CD14-positive monocyte (primary cell): ENCODE data around the gene TLX3. TPM values are rescaled to one million over a fixed set of nuclear protein-coding genes. Genes with fewer than 3 reads are reported as not detected.

ENCODE experiments used
- DNase-seq, 3 donors: peaks; one replicate each; pipeline ENCODE4 v3.0.0-alpha.2; 2011 to 2022
- H2AFZ ChIP-seq: 2 replicates; pipeline ENCODE4 v1.6.0; 2012; ENCODE audit warnings: mild to moderate bottlenecking, low read depth, low read length, inconsistent platforms; ENCODE audit not compliant: insufficient read depth, poor library complexity, severe bottlenecking
- H3K27ac ChIP-seq, 2 donors: 1 replicate in 1 of 2; 2 replicates in 1 of 2; pipeline ENCODE4 v1.5.1; 2012 to 2013; ENCODE audit warnings: low read length in 2 of 2, control low read depth in 1 of 2, inconsistent platforms in 1 of 2, low read depth in 1 of 2, mild to moderate bottlenecking in 1 of 2
- H3K27me3 ChIP-seq, 2 donors: one replicate each; pipeline versions ENCODE4 v1.6.0 to v1.6.1; 2011 to 2013; ENCODE audit warnings: low read length in 2 of 2; ENCODE audit not compliant: control insufficient read depth in 2 of 2, insufficient read depth in 2 of 2
- H3K36me3 ChIP-seq, 2 donors: replicated peaks in 1 of 2; 1 replicate in 1 of 2; 2 replicates in 1 of 2; pipeline versions ENCODE4 v1.5.1 to v1.6.1; 2012 to 2013; ENCODE audit warnings: low read length in 2 of 2, control low read depth in 1 of 2, inconsistent platforms in 1 of 2, mild to moderate bottlenecking in 1 of 2; ENCODE audit not compliant: insufficient read depth in 2 of 2, control insufficient read depth in 1 of 2
- H3K4me1 ChIP-seq, 2 donors: 1 replicate in 1 of 2; 2 replicates in 1 of 2; pipeline versions ENCODE4 v1.5.1 to v1.6.1; 2012 to 2013; ENCODE audit warnings: low read length in 2 of 2, control low read depth in 1 of 2, inconsistent platforms in 1 of 2, mild to moderate bottlenecking in 1 of 2, moderate library complexity in 1 of 2; ENCODE audit not compliant: insufficient read depth in 2 of 2, control insufficient read depth in 1 of 2
- H3K4me2 ChIP-seq: replicated peaks from 2 replicates; pipeline ENCODE3; 2012; ENCODE audit warnings: low read length, moderate library complexity, mild to moderate bottlenecking; ENCODE audit not compliant: poor library complexity, severe bottlenecking; ENCODE audit errors: extremely low read depth
- H3K4me3 ChIP-seq, 3 experiments: fragments of 200-600 bp in 1 of 3; sonication (generic) in 1 of 3; replicated peaks in 1 of 3; 1 replicate in 2 of 3; 2 replicates in 1 of 3; pipeline ENCODE4 v1.5.1; 2011 to 2013; ENCODE audit warnings: low read length in 3 of 3, mild to moderate bottlenecking in 3 of 3, control low read depth in 2 of 3, low read depth in 2 of 3, inconsistent platforms in 1 of 3, moderate library complexity in 1 of 3
- H3K79me2 ChIP-seq: 2 replicates; pipeline ENCODE4 v1.6.0; 2012; ENCODE audit warnings: mild to moderate bottlenecking, control low read depth, inconsistent platforms, low read length, moderate library complexity; ENCODE audit not compliant: insufficient read depth
- H3K9ac ChIP-seq: 2 replicates; pipeline ENCODE4 v1.6.0; 2017; ENCODE audit warnings: low read length, mild to moderate bottlenecking; ENCODE audit not compliant: insufficient read depth, poor library complexity, severe bottlenecking
- H3K9me3 ChIP-seq, 2 donors: replicated peaks in 1 of 2; 1 replicate in 1 of 2; 2 replicates in 1 of 2; pipeline versions ENCODE4 v1.5.1 to v1.6.1; 2012 to 2013; ENCODE audit warnings: low read length in 2 of 2, control low read depth in 1 of 2; ENCODE audit not compliant: control insufficient read depth in 1 of 2, insufficient read depth in 1 of 2
- H4K20me1 ChIP-seq: 2 replicates; pipeline ENCODE4 v1.6.0; 2012; ENCODE audit warnings: mild to moderate bottlenecking, low read length, control low read depth, moderate library complexity; ENCODE audit not compliant: insufficient read depth
- H3K27ac Mint-ChIP-seq, 7 donors: one replicate each; pipeline ENCODE4 v1.8.0; 2020; ENCODE audit warnings: mild to moderate bottlenecking in 7 of 7, mixed read lengths in 7 of 7, moderate library complexity in 6 of 7, inconsistent platforms in 2 of 7
- H3K27me3 Mint-ChIP-seq, 3 donors: one replicate each; pipeline ENCODE4 v1.8.0; 2021 to 2022; ENCODE audit warnings: low read depth in 3 of 3, mild to moderate bottlenecking in 3 of 3, mixed read lengths in 3 of 3, moderate library complexity in 3 of 3, inconsistent platforms in 1 of 3
- H3K36me3 Mint-ChIP-seq, 2 donors: one replicate each; pipeline ENCODE4 v1.8.0; 2020; ENCODE audit warnings: mixed read lengths in 2 of 2, inconsistent platforms in 1 of 2, mild to moderate bottlenecking in 1 of 2
- H3K4me1 Mint-ChIP-seq: one replicate; pipeline ENCODE4 v1.8.0; 2020; ENCODE audit warnings: mild to moderate bottlenecking, mixed read lengths
- H3K4me3 Mint-ChIP-seq, 2 donors: one replicate each; pipeline ENCODE4 v1.8.0; 2020; ENCODE audit warnings: mild to moderate bottlenecking in 2 of 2, mixed read lengths in 2 of 2, moderate library complexity in 1 of 2
- H3K9me3 Mint-ChIP-seq, 7 donors: one replicate each; pipeline ENCODE4 v1.8.0; 2020 to 2022; ENCODE audit warnings: mixed read lengths in 7 of 7, mild to moderate bottlenecking in 6 of 7, moderate library complexity in 6 of 7, inconsistent platforms in 2 of 7
- WGBS: methylation state at CpG from one replicate; pipeline ENCODE4 v1.1.5; 2013; ENCODE audit warnings: missing lambda C conversion rate; ENCODE audit not compliant: insufficient coverage; 5-methylcytosine and 5-hydroxymethylcytosine counted together
- intact Hi-C, 2 donors: fragments of 100-400 bp; cut with micrococcal nuclease; formaldehyde crosslinking; loops; one replicate each; pipeline versions ENCODE4 v1.15.0 to v1.15.1; 2023
- polyA plus RNA-seq, 3 donors: library from polyadenylated mRNA; depleted of rRNA in 1 of 3; unstranded in 2 of 3; stranded (reverse) in 1 of 3; fragments of 300-500 nt in 2 of 3; fragments of >200 nt in 1 of 3; fragmentation: Illumina TruSeq in 2 of 3; gene quantifications; 1 replicate in 2 of 3; 2 replicates in 1 of 3; pipeline ENCODE4 v1.2.3, GENCODE V29; 2012 to 2021
- TF ChIP-seq, protein P1 (sequence below): fragments of 200-600 bp; IDR thresholded peaks from one replicate; pipeline ENCODE4 v1.8.0; 2022; ENCODE audit warnings: antibody characterized with exemption, mild to moderate bottlenecking

TLX3 gene
- polyA plus RNA-seq, 3 donors, result not detected

DNA sequence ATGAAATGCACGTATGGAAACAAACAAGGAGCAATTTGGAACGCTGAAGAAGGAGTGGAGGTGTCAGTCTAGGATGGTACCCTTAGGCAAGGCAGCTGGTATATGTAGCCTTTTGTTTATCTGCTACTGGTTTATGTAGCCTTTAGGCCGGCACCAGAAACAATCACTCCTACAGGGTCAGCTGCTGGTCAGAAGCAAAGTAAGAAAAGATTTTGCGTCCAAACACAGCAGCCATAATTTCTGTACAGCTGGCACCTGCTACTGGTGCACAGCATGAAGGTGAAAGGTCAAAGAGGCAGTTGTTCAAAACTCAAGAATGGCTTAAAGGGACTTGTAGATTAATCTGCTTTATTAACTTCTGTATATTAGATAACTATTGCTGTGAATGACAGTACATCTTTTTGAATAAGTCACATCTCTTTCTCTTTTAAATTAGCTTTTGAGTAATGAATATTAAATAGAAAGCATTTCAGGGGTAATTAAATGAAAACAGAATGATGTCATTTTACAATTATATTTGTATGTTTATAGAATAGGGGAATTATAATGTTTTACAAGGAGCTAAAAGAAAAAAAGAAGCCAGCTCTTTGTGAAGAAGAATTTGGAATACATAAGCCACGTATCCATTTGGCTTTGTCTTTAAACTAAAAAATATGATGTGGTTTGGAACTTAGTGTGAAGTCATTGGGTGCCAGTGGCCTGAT lies 33.1 kb upstream of the TLX3 start:
- 93% methylated on average over 2 of the region's 5 CpGs for WGBS

DNA sequence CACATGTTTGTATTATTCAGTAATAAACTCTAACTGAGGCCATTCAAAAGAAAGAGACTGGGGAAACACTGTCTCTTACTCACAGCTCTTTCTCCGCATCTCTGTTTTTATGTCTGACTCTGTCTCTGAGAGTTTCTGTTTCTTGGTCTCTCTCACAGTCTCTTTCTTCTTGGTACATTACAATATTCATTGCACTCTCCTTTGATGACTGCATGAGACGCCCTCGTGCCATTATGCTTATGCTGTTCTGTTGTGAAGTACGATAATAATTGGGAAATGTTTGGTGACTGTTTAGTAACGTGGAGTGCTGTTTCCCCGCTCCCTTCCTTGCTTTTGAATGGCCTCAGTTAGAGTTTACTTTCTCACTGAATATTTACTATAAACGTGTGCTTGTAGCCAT lies 25.3 kb upstream of the TLX3 start:
- H3K9me3 Mint-ChIP-seq, result no peaks in the 10 kb centered on the region
- no peaks in the 10 kb centered on the region for H3K36me3 Mint-ChIP-seq
- Histone ChIP-seq H3K79me2 (no peaks in the 10 kb centered on the region), H2AFZ (no peak overlapping the region), H3K4me2 (no peak overlapping the region), H3K9me3 (no peaks in the 10 kb centered on the region), H3K36me3 (no peaks in the 10 kb centered on the region), H3K27me3 (no peaks in the 10 kb centered on the region), H3K4me3 (no peak overlapping the region), H3K27ac (no peak overlapping the region), H4K20me1 (no peaks in the 10 kb centered on the region), H3K9ac (no peak overlapping the region), H3K4me1 (no peaks in the 10 kb centered on the region)
- TF ChIP-seq, protein P1, sequence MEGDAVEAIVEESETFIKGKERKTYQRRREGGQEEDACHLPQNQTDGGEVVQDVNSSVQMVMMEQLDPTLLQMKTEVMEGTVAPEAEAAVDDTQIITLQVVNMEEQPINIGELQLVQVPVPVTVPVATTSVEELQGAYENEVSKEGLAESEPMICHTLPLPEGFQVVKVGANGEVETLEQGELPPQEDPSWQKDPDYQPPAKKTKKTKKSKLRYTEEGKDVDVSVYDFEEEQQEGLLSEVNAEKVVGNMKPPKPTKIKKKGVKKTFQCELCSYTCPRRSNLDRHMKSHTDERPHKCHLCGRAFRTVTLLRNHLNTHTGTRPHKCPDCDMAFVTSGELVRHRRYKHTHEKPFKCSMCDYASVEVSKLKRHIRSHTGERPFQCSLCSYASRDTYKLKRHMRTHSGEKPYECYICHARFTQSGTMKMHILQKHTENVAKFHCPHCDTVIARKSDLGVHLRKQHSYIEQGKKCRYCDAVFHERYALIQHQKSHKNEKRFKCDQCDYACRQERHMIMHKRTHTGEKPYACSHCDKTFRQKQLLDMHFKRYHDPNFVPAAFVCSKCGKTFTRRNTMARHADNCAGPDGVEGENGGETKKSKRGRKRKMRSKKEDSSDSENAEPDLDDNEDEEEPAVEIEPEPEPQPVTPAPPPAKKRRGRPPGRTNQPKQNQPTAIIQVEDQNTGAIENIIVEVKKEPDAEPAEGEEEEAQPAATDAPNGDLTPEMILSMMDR, result no peak
- H3K4me1 Mint-ChIP-seq, result no peaks in the 10 kb centered on the region
- intact Hi-C loops, result no loop called here
- H3K27ac Mint-ChIP-seq, result no peak overlapping the region
- WGBS, result 80% methylated on average over 1 of the region's 7 CpGs
- no peak for DNase-seq
- H3K27me3 Mint-ChIP-seq, result peaks cover 0 to 7% (median 3%) of the 10 kb centered on the region in 3 donors
- no peak overlapping the region for H3K4me3 Mint-ChIP-seq

More for the DNA sequence above, 33.1 kb upstream of the TLX3 start:
- intact Hi-C loops, result no loop called here
- Mint-ChIP-seq H3K27ac (no peak overlapping the region), H3K27me3 (peaks cover 0 to 3% (median 1%) of the 10 kb centered on the region in 3 donors), H3K9me3 (peaks cover 0 to 2% (median 0%) of the 10 kb centered on the region in 7 donors), H3K4me3 (no peak overlapping the region), H3K36me3 (no peaks in the 10 kb centered on the region), H3K4me1 (no peaks in the 10 kb centered on the region)
- Histone ChIP-seq H3K79me2 (no peaks in the 10 kb centered on the region), H3K27me3 (no peaks in the 10 kb centered on the region), H3K4me2 (no peak overlapping the region), H3K27ac (no peak overlapping the region), H3K36me3 (no peaks in the 10 kb centered on the region), H3K4me1 (no peaks in the 10 kb centered on the region), H2AFZ (no peak overlapping the region), H3K9me3 (no peaks in the 10 kb centered on the region), H4K20me1 (no peaks in the 10 kb centered on the region), H3K4me3 (no peak overlapping the region), H3K9ac (no peak overlapping the region)
- no peak for DNase-seq
- TF ChIP-seq, protein P1, result no peak
